ENCODE data around the gene DIAPH3. TPM values are rescaled to one million over a fixed set of nuclear protein-coding genes. Genes with fewer than 3 reads are reported as not detected.

DIAPH3 gene
- total and polyA plus RNA-seq, 2 donors (not counting 1 experiment from before 2014, with no cell fraction given): 0.03 to 0.10 TPM

GRCh38 chr13:60169239-60170031 is 5.7 kb upstream of the DIAPH3 start:
- Histone ChIP-seq H2AFZ (ENCODE audit: insufficient read depth, low read depth, low read length, poor library complexity, severe bottlenecking) (no peak overlapping the region), H3K4me2 (replicated peaks; ENCODE audit: low read depth, low read length, poor library complexity, severe bottlenecking) (no peak overlapping the region), H3K36me3 (replicated peaks in 1 of 2; ENCODE audit: control extremely low read depth in 1 of 2, control insufficient read depth in 1 of 2, extremely low read depth in 1 of 2, insufficient read depth in 2 of 2, low read length in 1 of 2) (no peaks in the 10 kb centered on the region), H4K20me1 (ENCODE audit: control insufficient read depth, insufficient read depth, low read length, poor library complexity, severe bottlenecking) (no peaks in the 10 kb centered on the region), H3K79me2 (ENCODE audit: control insufficient read depth, insufficient read depth, low read length) (no peaks in the 10 kb centered on the region), H3K4me3 (ENCODE audit: control extremely low read depth in 1 of 5, extremely low read depth in 1 of 5, insufficient read depth in 1 of 5, low read depth in 2 of 5, low read length in 4 of 5) (no peak overlapping the region), H3K9ac (ENCODE audit: low read length) (no peak overlapping the region), H3K27me3 (replicated peaks in 1 of 4; ENCODE audit: control extremely low read depth in 1 of 4, control insufficient read depth in 3 of 4, insufficient read depth in 4 of 4, low read length in 3 of 4) (peaks cover 0 to 2% (median 0%) of the 10 kb centered on the region in 4 experiments), H3K9me3 (ENCODE audit: control extremely low read depth in 1 of 3, control insufficient read depth in 2 of 3, insufficient read depth in 1 of 3, low read length in 2 of 3) (no peaks in the 10 kb centered on the region), H3K27ac (ENCODE audit: low read length in 2 of 2) (no peak overlapping the region), H3K4me1 (ENCODE audit: control insufficient read depth in 2 of 2, insufficient read depth in 2 of 2, low read length in 2 of 2) (peaks cover 3% of the 10 kb centered on the region in 2 donors)
- ATAC-seq (ENCODE audit: low read depth) (no peak), DNase-seq (no peak)
- no peak overlapping the region for H3K27ac Mint-ChIP-seq
- H3K27me3 Mint-ChIP-seq: peaks cover 18% of the 10 kb centered on the region
- H3K9me3 Mint-ChIP-seq (ENCODE audit: insufficient read depth): no peaks in the 10 kb centered on the region
- intact Hi-C loops (cut with micrococcal nuclease): no loop called here
- H3K4me1 Mint-ChIP-seq: peaks cover 10% of the 10 kb centered on the region
- no CpG with 5 or more reads among the region's 3 CpGs for WGBS (ENCODE audit: insufficient coverage)
- CTCF ChIA-PET: no interaction called here
- POLR2A ChIA-PET: no interaction called here
- H3K4me3 Mint-ChIP-seq: no peak overlapping the region
- no peak for TF ChIP-seq CTCF (IDR thresholded peaks at IDR 0.05)
- no peak for TF ChIP-seq EZH2 (IDR thresholded peaks at IDR 0.05; ENCODE audit: borderline replicate concordance, insufficient read depth, low read depth, low read length, poor library complexity, severe bottlenecking)

GRCh38 chr13:60167121-60167520 is 3.4 kb upstream of the DIAPH3 start:
- intact Hi-C loops (cut with micrococcal nuclease): no loop called here
- no peaks in the 10 kb centered on the region for H3K36me3 ChIP-seq (replicated peaks in 1 of 2; ENCODE audit: control extremely low read depth in 1 of 2, control insufficient read depth in 1 of 2, extremely low read depth in 1 of 2, insufficient read depth in 2 of 2, low read length in 1 of 2)
- H3K4me1 ChIP-seq (ENCODE audit: control insufficient read depth in 2 of 2, insufficient read depth in 2 of 2, low read length in 2 of 2): peaks cover 7 to 13% of the 10 kb centered on the region in 2 donors
- H3K27ac ChIP-seq (ENCODE audit: low read length in 2 of 2): no peak overlapping the region
- ATAC-seq (ENCODE audit: low read depth) (no peak), DNase-seq (no peak)
- no peaks in the 10 kb centered on the region for H3K27me3 ChIP-seq (replicated peaks in 1 of 4; ENCODE audit: control extremely low read depth in 1 of 4, control insufficient read depth in 3 of 4, insufficient read depth in 4 of 4, low read length in 3 of 4)
- peaks cover 21% of the 10 kb centered on the region for H3K4me1 Mint-ChIP-seq
- H3K27ac Mint-ChIP-seq: no peak overlapping the region
- ChIA-PET CTCF (no interaction called here), POLR2A (no interaction called here)
- peaks cover 4% of the 10 kb centered on the region for H3K27me3 Mint-ChIP-seq
- no peak overlapping the region for H3K4me3 Mint-ChIP-seq
- H3K4me3 ChIP-seq (ENCODE audit: control extremely low read depth in 1 of 5, extremely low read depth in 1 of 5, insufficient read depth in 1 of 5, low read depth in 2 of 5, low read length in 4 of 5): no peak overlapping the region
- TF ChIP-seq EZH2 (IDR thresholded peaks at IDR 0.05; ENCODE audit: borderline replicate concordance, insufficient read depth, low read depth, low read length, poor library complexity, severe bottlenecking): no peak
- no peak for TF ChIP-seq CTCF (IDR thresholded peaks at IDR 0.05)
- no peak overlapping the region for H3K9ac ChIP-seq (ENCODE audit: low read length)
- H3K79me2 ChIP-seq (ENCODE audit: control insufficient read depth, insufficient read depth, low read length): no peaks in the 10 kb centered on the region
- no peaks in the 10 kb centered on the region for H3K9me3 Mint-ChIP-seq (ENCODE audit: insufficient read depth)
- H3K9me3 ChIP-seq (ENCODE audit: control extremely low read depth in 1 of 3, control insufficient read depth in 2 of 3, insufficient read depth in 1 of 3, low read length in 2 of 3): no peaks in the 10 kb centered on the region
- no peak overlapping the region for H2AFZ ChIP-seq (ENCODE audit: insufficient read depth, low read depth, low read length, poor library complexity, severe bottlenecking)
- H4K20me1 ChIP-seq (ENCODE audit: control insufficient read depth, insufficient read depth, low read length, poor library complexity, severe bottlenecking): no peaks in the 10 kb centered on the region
- no peak overlapping the region for H3K4me2 ChIP-seq (replicated peaks; ENCODE audit: low read depth, low read length, poor library complexity, severe bottlenecking)
- 100% methylated on average over 1 of the region's 3 CpGs for WGBS (ENCODE audit: insufficient coverage)
